Endometrial microvascular endothelial cells (primary cell): ENCODE measurements around the gene GALNT15. TPM values are rescaled to one million over a fixed set of nuclear protein-coding genes. Genes with fewer than 3 reads are reported as not detected.

Experiments used
- in situ Hi-C: cut with HindIII; loops from 2 replicates; pipeline ENCODE4 v1.10.0; 2017; ENCODE audit warnings: low sequenced_read_pairs, low pct_unique_long_range_greater_than_20kb; ENCODE audit errors: inconsistent ontology term
- total RNA-seq: library from RNA; depleted of rRNA; stranded (reverse); fragments of >200 nt; gene quantifications from one replicate; pipeline ENCODE4 v1.2.3, GENCODE V29; 2015; ENCODE audit errors: inconsistent ontology term

GALNT15 gene
- total RNA-seq, 1 donor from 2014 or later: 17.0 TPM

- in situ Hi-C loops: no loop called here
These were observed 36.9 kb downstream of the GALNT15 start for GRCh38 chr3:16211176-16211904.

DNA sequence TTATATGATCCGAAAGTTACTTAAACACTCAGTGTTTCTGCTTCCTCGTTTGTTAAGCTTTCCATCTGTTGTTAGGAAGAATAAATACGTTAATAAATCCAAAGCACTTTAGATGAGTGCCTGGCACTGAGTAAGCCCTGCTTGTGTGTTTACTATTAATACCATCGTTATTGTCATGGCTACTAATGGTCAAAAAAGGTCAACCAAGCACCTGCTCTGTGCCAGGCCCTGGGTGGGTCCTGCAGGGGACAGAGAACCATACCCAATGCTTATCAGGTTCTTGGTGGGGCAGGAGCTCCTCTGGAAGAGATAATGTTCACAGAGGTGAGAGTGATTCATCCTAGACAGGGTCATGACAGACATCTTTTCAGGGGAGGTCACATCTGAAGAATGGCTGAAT, 39.9 kb downstream of the GALNT15 start:
- in situ Hi-C loops: no loop called here

- in situ Hi-C loops: no loop called here
These were observed 42.0 kb downstream of the GALNT15 start for GRCh38 chr3:16216373-16216935.

DNA sequence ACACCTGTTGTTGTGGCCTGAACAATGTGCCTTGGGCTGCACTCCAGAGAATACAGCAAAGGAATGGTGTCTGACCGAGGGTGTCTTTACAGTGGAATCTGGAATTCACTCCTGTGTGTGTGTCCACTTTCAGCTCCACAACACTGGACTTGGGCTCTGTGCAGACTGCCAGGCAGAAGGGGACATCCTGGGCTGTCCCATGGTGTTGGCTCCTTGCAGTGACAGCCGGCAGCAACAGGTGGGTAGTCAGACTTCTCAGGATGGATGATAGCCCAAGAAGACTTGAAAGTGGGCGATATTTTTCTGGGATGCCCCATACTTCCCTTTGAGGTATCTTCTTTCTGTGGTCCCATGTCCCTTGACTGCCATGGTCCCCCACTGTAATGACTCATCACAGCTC, 45.3 kb downstream of the GALNT15 start:
- in situ Hi-C loops: no loop called here

- in situ Hi-C loops: no loop called here
These were observed 47.5 kb downstream of the GALNT15 start for GRCh38 chr3:16221990-16222389.

DNA sequence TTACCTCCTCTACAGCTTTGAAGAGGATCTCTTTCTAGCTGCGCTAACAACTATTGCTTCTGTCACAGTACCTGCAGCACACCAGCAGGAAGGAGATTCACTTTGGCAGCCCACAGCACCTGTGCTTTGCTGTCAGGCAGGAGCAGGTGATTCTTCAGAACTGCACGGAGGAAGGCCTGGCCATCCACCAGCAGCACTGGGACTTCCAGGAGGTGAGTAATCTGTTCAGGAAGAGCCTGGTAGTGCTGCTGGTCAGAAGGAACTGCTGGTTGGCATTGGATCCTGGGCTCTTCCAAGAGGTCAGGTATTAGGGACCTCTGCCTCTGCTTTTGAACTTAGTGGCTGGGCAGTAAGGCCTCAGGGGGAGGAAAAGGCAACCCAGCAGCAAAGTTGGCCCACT, 48.1 kb downstream of the GALNT15 start:
- in situ Hi-C loops: no loop called here

GRCh38 chr3:16224325-16224724, 49.8 kb downstream of the GALNT15 start:
- in situ Hi-C loops: no loop called here

DNA sequence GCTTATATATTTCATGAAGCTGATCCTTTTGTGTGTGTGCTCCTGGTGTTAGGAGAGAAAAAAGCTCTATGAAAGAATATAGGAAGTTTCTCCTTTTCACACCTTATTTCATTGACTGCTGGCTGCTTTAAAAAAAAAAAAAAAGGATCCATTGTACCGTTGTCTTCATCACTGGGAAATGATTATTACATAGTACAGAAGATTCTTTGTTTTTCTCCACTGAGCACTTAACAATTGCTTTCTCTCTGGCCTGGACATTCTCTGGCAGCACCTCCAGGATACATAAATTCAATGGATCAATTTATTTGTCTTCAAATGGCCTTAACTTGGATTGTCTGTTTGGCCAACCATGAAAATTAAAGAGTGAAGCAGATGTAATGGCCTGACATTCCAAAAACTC, 53.1 kb downstream of the GALNT15 start:
- in situ Hi-C loops: no loop called here

DNA sequence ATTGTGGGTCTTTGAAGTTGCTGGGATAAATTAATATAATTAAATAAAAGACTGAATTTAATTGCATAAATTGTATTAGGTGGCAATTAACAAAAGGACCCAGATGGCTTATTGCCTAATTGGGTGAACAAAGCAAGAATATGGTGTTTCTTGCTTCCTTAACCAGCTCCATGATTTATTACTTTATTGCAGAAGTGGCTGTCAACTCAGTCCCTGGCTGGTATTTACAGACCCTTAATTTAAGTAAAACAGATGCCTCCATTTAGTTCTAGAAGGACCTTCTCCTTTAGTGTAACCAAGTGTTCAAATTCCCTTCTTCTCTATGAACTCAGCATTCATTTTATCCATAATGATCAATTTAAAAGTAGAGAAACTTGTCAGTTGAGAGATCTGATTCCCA, 55.2 kb downstream of the GALNT15 start:
- in situ Hi-C loops: no loop called here

GRCh38 chr3:16231983-16232382, 57.5 kb downstream of the GALNT15 start:
- in situ Hi-C loops: no loop called here

- in situ Hi-C loops: no loop called here
These were observed 59.3 kb downstream of the GALNT15 start for GRCh38 chr3:16233806-16234205.

DNA sequence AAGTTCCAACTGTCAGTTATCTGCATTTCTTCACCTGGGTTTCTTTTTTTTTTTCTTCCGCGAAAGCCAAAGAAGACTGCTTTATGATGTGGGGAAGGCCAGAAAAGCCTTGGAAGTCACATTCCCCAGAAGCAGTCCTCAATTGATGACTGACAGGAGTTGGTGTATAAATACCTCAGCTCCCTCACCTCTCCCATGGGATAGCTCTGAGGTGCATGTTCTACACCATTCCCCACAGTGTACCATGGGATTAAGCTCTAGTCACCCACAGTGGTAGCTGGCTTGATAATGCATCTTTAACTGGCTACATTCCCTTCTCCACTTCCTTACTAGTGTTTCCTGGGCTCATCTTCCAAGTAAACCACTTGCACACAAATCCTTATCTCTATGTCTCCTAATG, 59.8 kb downstream of the GALNT15 start:
- in situ Hi-C loops: no loop called here

GRCh38 chr3:16236030-16236639, 61.7 kb downstream of the GALNT15 start:
- in situ Hi-C loops: no loop called here

GRCh38 chr3:16236856-16237393, 62.4 kb downstream of the GALNT15 start:
- in situ Hi-C loops: no loop called here

GRCh38 chr3:16239086-16239770, 64.7 kb downstream of the GALNT15 start:
- in situ Hi-C loops: no loop called here

GRCh38 chr3:16239780-16240179, 65.3 kb downstream of the GALNT15 start:
- in situ Hi-C loops: no loop called here

DNA sequence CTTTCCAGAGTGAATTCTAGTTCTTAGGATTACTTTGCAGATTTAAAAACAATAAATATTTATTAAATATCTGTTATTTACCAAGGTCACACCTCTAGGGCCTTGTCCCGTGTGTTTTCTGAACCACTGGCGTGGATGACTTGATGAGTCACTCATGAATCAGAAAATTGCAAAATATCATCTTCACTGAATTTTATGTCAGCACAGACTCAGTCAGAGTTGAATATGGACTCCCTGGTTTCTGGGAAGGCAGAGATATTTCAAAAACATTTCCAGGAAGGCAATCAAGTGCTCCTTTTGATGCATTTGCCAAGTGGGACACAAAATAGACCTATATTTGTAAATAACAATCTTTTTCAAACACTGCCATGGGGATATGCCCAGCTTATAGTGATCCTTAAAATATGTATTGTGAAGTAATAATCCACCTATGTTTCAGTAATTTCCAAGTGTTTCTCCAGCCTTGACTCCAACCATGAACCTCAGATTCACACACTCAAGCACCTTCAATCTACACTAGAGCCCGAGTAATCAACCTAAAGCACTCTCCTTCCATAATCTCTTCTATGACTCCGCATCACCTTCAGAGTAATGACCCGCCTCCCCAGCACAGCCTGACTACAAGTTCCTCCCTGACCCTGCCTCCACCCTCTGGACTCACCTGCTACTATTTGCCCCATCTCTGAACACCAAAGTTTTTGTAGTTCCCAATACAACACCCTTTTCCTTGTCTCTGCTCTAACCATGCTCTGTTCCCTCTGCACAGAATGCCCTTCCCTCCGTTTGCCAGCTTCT, 65.9 kb downstream of the GALNT15 start:
- in situ Hi-C loops: no loop called here

GRCh38 chr3:16241225-16241624, 66.7 kb downstream of the GALNT15 start:
- in situ Hi-C loops: no loop called here

GRCh38 chr3:16242177-16242576, 67.7 kb downstream of the GALNT15 start:
- in situ Hi-C loops: no loop called here
